Adrenal gland (tissue), 5 donors: ENCODE results near the gene ITM2C.
A peak's percentile ranks its signal among the peaks of the same experiment; 100 is the strongest.

Experiments
- CTCF ChIP-seq, 6 experiments: fragments of 450-650 bp in 4 of 6; fragments of 200-600 bp in 2 of 6; sonication (generic) in 1 of 6; IDR thresholded peaks; 1 replicate in 5 of 6; 2 replicates in 1 of 6; pipeline versions ENCODE4 v1.5.1 to v1.8.0; 2016 to 2021; ENCODE audit warnings: antibody characterized with exemption in 6 of 6, mild to moderate bottlenecking in 2 of 6, moderate library complexity in 1 of 6
- POLR2A ChIP-seq, 2 donors: fragments of 450-650 bp; IDR thresholded peaks; one replicate each; pipeline ENCODE4 v1.6.1; 2017; ENCODE audit warnings: antibody characterized with exemption in 2 of 2, mild to moderate bottlenecking in 2 of 2, moderate library complexity in 1 of 2
- donor health status: DM: no; HTN: no; CAD: no.

- TF ChIP-seq POLR2A (IDR thresholded peaks at IDR 0.05) (no peak), CTCF (IDR thresholded peaks at IDR 0.05) (peak; percentile 63 to 78 (median 74))
These were observed 40.2 kb upstream of the ITM2C start for GRCh38 chr2:230824406-230824978.
